ENCODE measurements around the gene TMEM43.
A peak's percentile ranks its signal among the peaks of the same experiment; 100 is the strongest.

The TMEM43 gene

DNA sequence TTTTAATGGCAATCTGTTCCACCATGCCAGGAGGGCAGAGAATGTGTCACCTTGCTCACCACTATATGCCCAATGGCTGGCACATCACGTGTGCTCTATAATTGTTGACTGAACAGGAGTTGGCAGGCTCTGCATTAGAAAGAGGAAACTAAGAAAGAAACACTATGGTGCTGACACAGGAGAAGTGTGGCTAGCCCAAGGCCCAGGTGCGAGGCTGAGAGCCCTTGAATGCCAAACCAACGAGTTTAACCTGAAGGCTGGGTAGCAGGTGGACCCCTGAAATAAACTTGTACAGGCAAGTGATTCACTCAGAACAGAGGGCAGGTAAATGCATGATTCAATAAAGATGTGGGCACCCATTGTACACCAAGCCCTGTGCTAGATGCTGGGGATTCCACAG is 2.6 kb upstream of the TMEM43 start:
- DNase-seq, result no peak

GRCh38 chr3:14123308-14124222 is 1.3 kb upstream of the TMEM43 start:
- no peak for DNase-seq

DNA sequence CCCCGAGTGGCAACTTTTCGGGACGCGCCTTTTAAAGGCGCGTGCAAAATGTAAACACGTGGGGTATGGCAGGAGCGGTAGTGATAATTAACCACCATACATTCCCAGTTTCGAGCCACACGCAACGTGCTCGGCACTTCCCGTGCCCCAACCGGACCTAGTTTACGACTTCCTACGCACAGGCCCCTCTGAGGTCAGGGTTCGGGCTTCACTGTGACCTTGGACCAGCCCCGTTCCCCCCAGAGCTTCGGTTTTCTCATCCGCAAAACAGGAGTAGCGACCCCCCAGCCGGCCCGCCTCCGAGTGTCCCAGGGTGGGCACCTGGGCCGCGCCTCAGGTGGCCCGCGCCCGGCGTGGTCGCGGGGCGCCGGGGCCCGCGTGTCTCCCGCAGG is 633 bp upstream of the TMEM43 start:
- peak; percentile 28 for DNase-seq

DNA sequence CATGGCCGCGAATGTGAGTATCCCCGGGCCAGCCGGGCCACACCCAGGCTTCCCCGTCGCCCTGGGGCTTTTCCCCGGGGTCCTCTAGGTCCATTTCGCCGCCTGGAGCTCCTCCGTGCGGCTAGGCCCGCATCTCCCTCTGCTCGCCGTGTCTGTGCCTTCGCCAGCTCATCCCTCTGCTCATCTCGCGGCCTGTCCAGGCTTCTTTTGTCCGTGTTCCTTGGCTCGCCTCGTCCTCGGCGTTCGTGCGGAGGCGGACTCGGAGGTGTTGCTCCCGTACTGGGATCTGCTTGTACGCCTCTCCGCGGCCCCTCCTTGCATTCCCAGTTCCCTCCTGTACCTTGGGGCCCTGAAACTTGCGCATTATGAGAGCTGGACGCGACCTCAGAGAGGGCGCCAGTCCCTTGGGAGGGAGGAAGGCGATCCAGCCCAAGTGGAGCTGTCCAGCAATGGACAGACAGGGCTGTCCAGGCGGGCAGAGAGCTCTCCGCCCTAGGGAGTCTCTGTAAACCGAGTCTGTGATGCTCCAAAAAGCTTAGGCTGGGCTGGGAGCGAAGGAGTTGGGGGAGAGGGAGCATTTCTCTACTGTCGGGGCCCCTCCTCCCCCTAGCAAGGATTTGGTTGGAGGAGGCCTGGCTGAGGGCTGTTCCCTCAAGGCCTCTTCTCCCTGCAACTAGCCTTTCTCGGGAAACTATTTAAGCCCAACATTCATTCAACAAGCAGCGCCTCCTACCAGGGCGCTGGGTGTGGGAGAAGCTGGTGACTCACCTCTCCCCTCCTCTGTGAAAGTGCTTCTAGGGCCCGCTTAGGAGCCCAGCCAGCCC is 553 bp downstream of the TMEM43 start:
- DNase-seq, result peak; percentile 27

- DNase-seq, result no peak
Observed at GRCh38 chr3:14126017-14126886, 1.4 kb downstream of the TMEM43 start.

GRCh38 chr3:14126887-14127505 is 2.1 kb downstream of the TMEM43 start:
- DNase-seq, result no peak

DNA sequence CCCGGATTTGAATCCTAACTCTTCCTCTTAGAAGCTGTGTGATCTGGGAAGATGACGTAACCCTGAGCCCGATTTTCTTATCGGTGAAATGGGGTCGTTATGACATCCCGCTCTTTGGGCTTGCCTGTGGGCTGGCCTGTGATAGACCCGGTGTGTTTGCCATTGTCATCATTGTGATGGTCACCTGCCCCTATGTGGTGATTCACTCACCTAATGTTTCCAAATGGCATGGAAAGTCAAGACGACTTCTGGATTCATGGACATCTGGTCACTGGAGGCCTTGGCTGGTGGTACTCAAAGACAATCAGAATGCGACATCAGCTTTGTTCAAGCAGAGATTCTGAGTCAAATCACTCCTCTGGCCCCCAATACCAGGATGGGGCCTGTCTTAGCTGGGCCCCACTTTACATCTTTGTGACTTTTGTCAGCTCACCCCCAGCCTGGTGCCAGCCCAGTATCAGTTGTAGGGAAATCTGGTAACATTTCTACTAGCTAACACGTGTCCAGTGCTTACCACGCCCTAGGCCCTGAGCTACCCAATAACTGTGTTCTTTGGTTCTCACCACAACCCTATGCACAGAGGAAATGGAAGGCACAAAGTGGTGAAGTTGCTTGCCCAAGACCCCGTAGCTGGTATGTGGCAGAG is 2.8 kb downstream of the TMEM43 start:
- no peak for DNase-seq

- no peak for DNase-seq
Observed at GRCh38 chr3:14128724-14129123, 3.9 kb downstream of the TMEM43 start.

- DNase-seq, result no peak
Observed at GRCh38 chr3:14129296-14129695, 4.4 kb downstream of the TMEM43 start.

GRCh38 chr3:14130230-14130629 is 5.4 kb downstream of the TMEM43 start:
- no peak for DNase-seq

DNA sequence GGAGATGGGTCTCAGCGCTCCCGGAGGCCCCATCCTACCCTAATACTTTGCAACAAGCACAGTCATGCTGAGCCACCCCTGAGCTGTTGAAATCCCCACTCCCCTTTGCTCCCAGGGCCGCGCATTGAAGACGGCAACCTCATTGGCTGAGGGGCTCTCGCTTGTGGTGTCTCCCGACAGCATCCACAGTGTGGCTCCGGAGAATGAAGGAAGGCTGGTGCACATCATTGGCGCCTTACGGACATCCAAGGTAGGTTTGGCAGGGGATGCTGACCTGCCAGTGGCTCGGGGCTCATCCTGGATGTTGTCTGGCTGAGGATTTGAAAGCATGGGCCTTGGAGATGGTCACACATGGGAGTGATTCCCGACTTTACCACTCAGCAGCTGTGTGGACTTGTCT is 5.9 kb downstream of the TMEM43 start:
- DNase-seq, result no peak

DNA sequence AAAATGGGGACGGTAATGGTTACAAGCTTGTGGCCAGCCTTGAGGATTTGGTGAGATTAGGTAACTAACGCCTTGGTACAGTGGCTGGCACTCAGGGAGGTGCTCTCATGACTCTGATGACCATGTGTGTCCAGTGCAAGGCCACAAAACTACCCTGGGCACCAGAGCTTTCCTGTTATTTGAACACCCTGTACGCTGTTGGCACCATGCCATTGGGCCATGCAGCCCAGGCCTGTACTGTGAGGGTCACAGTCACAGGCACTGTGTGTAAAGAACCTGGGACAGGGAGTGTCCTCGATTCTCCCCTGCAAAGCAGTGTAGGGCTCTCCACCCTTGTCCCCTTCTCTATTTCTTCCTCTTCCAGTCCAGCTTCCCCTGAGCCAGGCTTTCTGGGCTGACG is 6.3 kb downstream of the TMEM43 start:
- no peak for DNase-seq

GRCh38 chr3:14132120-14132519 is 7.3 kb downstream of the TMEM43 start:
- no peak for DNase-seq

- DNase-seq, result no peak
Observed at GRCh38 chr3:14132689-14133088, 7.8 kb downstream of the TMEM43 start.

DNA sequence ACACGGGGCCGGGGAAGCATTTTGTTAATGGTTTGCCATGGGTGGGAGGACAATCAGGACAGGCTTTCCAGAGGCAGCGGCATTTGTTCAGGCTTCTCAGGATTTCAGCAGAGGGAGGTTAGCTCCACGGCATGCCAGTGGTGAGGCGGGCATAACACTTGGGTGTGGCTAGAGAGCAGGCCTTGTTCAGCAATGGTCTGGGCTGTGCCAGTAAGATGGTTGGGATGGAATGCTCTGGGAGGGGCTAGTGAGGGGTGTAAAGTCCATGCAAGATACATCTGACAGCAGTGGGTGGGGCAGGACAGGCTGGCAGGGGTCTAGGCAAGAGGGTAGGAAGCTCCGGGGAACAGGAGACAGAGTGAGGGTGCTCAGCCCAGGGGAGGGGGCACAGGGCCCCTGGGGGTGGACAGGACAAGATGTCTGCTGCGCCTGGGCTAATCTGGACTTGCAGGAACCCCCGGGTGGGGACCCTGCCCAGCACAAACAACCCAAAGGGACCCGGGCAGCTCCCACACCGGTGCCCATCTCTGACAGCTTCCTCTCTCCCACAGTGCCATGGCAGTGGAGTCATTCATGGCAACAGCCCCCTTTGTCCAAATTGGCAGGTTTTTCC is 8.4 kb downstream of the TMEM43 start:
- no peak for DNase-seq

- DNase-seq, result no peak
Observed at GRCh38 chr3:14133876-14134275, 9.0 kb downstream of the TMEM43 start.

DNA sequence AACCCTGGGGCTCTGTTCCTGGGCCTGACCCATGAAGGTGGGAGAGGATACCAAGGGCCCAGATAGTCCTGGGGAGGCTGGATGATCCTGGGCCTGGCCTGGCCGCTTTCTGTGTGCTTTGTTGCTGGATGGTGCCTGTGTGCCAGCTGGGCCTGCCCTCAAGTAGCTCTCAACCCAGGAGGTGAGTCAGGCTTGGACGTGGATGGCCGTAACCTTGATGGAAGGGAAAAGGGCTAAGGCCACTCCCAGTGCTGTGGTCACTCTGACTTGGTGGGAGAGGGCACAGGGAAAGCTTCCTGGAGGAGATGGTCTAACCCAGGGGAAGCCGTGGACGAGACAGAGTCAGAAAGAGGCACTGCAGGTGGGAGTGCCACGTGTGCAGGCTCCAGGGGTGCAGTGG is 9.4 kb downstream of the TMEM43 start:
- no peak for DNase-seq

- no peak for DNase-seq
Observed at GRCh38 chr3:14135581-14135980, 10.7 kb downstream of the TMEM43 start.

DNA sequence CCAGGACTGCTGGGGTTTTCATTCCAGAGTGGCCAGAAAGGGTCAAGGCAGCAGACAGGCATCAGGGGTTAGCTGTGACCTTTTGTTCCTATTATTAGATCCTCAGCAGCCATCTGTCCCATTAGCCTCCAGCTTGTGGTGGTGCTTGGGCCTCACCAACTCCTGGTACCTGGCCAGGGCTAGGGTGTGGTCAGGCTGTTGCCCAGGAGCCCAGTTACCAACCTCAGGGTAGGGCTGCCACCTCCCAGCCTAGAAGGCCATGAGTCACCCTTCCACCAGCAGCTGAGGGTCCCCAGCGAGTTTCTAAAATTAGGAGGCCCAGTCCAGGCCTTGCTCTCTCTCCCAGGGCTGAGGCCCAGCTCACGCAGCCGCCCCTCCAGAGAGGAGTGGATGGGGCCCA is 12.2 kb downstream of the TMEM43 start:
- DNase-seq, result no peak

DNA sequence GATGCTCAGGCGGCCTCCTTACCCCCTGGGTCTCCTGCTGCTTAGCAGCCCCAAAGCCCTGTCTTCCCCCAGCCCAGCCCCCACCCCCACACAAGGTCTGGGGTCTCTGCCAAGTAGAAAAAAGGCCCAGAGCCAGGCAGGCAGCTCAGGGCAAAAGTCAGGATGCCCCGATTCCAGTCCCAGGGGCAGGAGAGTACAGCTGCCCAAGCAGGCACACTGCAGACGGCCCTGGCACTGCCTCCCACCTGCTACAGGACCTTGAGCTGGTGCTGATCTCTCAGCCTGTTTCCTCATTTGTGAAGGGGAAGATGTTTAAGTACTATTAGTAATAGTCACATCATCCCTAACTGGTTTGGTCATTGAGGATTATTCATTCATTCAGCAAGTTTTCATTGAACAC is 12.6 kb downstream of the TMEM43 start:
- no peak for DNase-seq

DNA sequence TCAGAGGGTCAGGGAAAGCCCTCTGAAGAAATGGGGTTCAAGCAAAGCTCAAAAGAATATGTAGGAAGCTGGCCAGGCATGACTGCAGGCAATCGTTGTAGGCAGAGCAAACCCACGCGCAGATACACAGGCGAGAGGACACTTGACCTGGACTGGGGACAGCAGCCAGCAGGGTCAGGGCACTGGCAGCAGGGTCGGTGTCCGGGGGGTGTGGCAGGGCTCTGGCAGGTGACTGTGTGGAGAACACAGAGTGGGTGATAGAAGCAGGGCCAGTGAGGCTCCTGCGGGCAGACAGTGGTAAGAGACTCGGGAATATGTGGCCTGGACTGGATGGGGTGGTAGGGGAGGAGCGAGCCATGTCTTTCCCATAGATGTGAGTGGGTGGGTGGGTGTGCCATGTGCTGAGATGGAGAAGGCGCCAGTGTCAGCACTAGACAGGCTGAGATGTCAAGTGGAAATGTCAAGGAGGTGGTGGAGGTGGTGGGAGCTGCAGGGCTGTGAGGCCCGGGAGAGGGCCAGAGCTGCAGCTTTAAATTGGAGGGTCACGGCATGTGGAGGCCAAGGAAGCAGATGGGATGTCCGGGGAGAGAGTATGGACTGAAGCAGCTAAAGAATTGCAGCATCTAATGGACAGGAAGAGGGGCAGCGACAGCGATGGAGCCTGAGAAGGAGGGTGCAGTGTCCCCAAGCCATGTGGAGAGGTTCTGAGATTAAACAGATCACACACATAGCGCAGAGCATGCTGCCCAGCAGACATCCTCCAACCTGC is 13.4 kb downstream of the TMEM43 start:
- DNase-seq, result no peak
